Stimulated activated CD8-positive, alpha-beta memory T cell treated with anti-CD3 and anti-CD28 coated beads, Interleukin-7, amount 100 ng/mL, for 48 hours (primary cell): Measurements from ENCODE around the gene ZBTB20.

Source experiments
- DNase-seq, 2 donors: peaks; one replicate each; pipeline ENCODE4 v3.0.0-alpha.2; 2020; ENCODE audit warnings: low read depth in 1 of 2; ENCODE audit errors: extremely low read depth in 1 of 2

The ZBTB20 gene

GRCh38 chr3:114557791-114558190, 589.3 kb downstream of the ZBTB20 start:
- DNase-seq: no peak

GRCh38 chr3:114556657-114557213, 590.4 kb downstream of the ZBTB20 start:
- DNase-seq: no peak

GRCh38 chr3:114554731-114555130, 592.4 kb downstream of the ZBTB20 start:
- no peak for DNase-seq

- DNase-seq: no peak
Observed at GRCh38 chr3:114553949-114554593, 593.0 kb downstream of the ZBTB20 start.

GRCh38 chr3:114552527-114552812, 594.6 kb downstream of the ZBTB20 start:
- DNase-seq: no peak

- DNase-seq: no peak
Observed at GRCh38 chr3:114551770-114552526, 595.1 kb downstream of the ZBTB20 start.

- no peak for DNase-seq
Observed at GRCh38 chr3:114550165-114550564, 596.9 kb downstream of the ZBTB20 start.

- DNase-seq: no peak
Observed at GRCh38 chr3:114545193-114545592, 601.9 kb downstream of the ZBTB20 start.

GRCh38 chr3:114542359-114542758, 604.7 kb downstream of the ZBTB20 start:
- no peak for DNase-seq

- no peak for DNase-seq
Observed at GRCh38 chr3:114539525-114539924, 607.6 kb downstream of the ZBTB20 start.

GRCh38 chr3:114538211-114538610, 608.9 kb downstream of the ZBTB20 start:
- DNase-seq: no peak

GRCh38 chr3:114528517-114528916, 618.6 kb downstream of the ZBTB20 start:
- no peak for DNase-seq

GRCh38 chr3:114527036-114527644, 619.9 kb downstream of the ZBTB20 start:
- DNase-seq: no peak

- no peak for DNase-seq
Observed at GRCh38 chr3:114525278-114525677, 621.8 kb downstream of the ZBTB20 start.

- no peak for DNase-seq
Observed at GRCh38 chr3:114519415-114519814, 627.7 kb downstream of the ZBTB20 start.

GRCh38 chr3:114518206-114518808, 628.8 kb downstream of the ZBTB20 start:
- DNase-seq: no peak

GRCh38 chr3:114510201-114510600, 636.9 kb downstream of the ZBTB20 start:
- no peak for DNase-seq

GRCh38 chr3:114509756-114510155, 637.3 kb downstream of the ZBTB20 start:
- DNase-seq: no peak

GRCh38 chr3:114508976-114509375, 638.1 kb downstream of the ZBTB20 start:
- no peak for DNase-seq

GRCh38 chr3:114508208-114508607, 638.9 kb downstream of the ZBTB20 start:
- no peak for DNase-seq

GRCh38 chr3:114506591-114507300, 640.3 kb downstream of the ZBTB20 start:
- DNase-seq: no peak
